Activated T-helper 2 cell treated with anti-CD3 and anti-CD28 coated beads, Interferon-gamma antibody, Interleukin-2, Interleukin-4, amounts not matched to agents 10 μg/mL and 5 μg/mL and 100 μg/mL, durations not matched to agents 14 hours and 24 hours and 36 hours (primary cell): ENCODE results near the gene SHC2. TPM values are rescaled to one million over a fixed set of nuclear protein-coding genes. Genes with fewer than 3 reads are reported as not detected.

Experiments
- DNase-seq: peaks from one replicate; pipeline ENCODE4 v3.0.0; 2021; ENCODE audit warnings: low spot score
- H3K27ac Mint-ChIP-seq: one replicate; pipeline ENCODE4 v1.8.0; 2021; ENCODE audit warnings: mixed read lengths
- H3K27me3 Mint-ChIP-seq: one replicate; pipeline ENCODE4 v1.8.0; 2021; ENCODE audit warnings: low read depth, mixed read lengths
- H3K36me3 Mint-ChIP-seq: one replicate; pipeline ENCODE4 v1.8.0; 2021; ENCODE audit warnings: low read depth, mixed read lengths
- H3K4me1 Mint-ChIP-seq: one replicate; pipeline ENCODE4 v1.8.0; 2021; ENCODE audit warnings: low read depth, mixed read lengths
- H3K4me3 Mint-ChIP-seq: one replicate; pipeline ENCODE4 v1.8.0; 2021; ENCODE audit warnings: low read depth, mild to moderate bottlenecking, moderate library complexity, mixed read lengths
- H3K9me3 Mint-ChIP-seq: one replicate; pipeline ENCODE4 v1.8.0; 2021; ENCODE audit warnings: mixed read lengths
- intact Hi-C: fragments of 100-400 bp; cut with micrococcal nuclease; formaldehyde crosslinking; loops from one replicate; pipeline ENCODE4 v1.15.1; 2023
- total RNA-seq: library from RNA; stranded (reverse); gene quantifications from 2 replicates; pipeline ENCODE4 v1.2.3, GENCODE V29; 2022

Gene SHC2, protein sequence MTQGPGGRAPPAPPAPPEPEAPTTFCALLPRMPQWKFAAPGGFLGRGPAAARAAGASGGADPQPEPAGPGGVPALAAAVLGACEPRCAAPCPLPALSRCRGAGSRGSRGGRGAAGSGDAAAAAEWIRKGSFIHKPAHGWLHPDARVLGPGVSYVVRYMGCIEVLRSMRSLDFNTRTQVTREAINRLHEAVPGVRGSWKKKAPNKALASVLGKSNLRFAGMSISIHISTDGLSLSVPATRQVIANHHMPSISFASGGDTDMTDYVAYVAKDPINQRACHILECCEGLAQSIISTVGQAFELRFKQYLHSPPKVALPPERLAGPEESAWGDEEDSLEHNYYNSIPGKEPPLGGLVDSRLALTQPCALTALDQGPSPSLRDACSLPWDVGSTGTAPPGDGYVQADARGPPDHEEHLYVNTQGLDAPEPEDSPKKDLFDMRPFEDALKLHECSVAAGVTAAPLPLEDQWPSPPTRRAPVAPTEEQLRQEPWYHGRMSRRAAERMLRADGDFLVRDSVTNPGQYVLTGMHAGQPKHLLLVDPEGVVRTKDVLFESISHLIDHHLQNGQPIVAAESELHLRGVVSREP
- total RNA-seq, result not detected in 2 replicates

DNA sequence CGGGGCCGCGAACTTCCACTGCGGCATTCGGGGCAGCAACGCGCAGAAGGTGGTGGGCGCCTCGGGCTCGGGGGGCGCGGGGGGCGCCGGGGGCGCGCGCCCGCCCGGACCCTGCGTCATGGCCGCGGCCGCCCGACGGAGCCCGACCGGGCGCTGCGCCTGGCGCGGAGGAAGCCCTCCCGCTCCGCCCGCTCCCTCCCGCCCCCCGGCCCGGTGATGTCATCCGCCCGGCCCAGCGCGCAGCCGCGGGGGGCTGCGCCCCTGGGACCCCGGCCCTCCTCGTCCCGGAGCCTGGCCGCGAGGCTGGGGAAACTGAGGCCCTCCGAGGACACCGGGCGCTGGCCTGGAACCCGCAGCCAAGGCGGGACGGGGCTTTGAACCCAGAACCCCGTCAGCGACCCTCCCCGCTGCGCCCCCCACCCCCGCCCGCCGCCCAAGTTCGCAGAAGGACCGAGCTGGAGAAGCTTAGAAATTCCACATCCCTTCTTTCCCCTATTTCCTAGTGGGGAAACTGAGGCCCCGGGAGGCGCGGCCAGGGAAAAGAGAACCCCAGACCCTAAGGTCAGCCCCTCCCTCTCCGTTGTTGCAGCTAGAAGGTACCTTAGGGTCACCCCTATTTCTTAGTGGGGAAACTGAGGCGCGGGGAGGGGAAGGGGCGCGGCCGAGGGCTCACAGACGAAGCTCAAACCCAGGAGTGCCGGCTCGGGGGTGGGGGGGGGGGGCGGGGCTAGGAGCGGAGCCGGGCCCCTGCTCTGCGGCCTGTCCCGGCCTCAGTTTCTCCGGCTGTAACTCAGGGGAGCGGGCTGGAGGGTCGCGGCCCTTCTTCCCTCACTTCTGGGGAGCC is at the start of gene SHC2:
Gene SHC2 (minus strand): TSS at position 157 of the 844 bp plus-strand sequence. CDS start 37 bp downstream, at position 120.
- no peaks in the 10 kb centered on the region for H3K36me3 Mint-ChIP-seq
- peaks cover 11% of the 10 kb centered on the region for H3K9me3 Mint-ChIP-seq
- no peak within 1 kb of the TSS for H3K27ac Mint-ChIP-seq
- peak within 1 kb of the TSS; percentile 21 for H3K4me3 Mint-ChIP-seq
- peaks cover 15% of the 10 kb centered on the region for H3K27me3 Mint-ChIP-seq
- H3K4me1 Mint-ChIP-seq, result no peaks in the 10 kb centered on the region
- intact Hi-C loops, result no loop called here
- no peak for DNase-seq

DNA sequence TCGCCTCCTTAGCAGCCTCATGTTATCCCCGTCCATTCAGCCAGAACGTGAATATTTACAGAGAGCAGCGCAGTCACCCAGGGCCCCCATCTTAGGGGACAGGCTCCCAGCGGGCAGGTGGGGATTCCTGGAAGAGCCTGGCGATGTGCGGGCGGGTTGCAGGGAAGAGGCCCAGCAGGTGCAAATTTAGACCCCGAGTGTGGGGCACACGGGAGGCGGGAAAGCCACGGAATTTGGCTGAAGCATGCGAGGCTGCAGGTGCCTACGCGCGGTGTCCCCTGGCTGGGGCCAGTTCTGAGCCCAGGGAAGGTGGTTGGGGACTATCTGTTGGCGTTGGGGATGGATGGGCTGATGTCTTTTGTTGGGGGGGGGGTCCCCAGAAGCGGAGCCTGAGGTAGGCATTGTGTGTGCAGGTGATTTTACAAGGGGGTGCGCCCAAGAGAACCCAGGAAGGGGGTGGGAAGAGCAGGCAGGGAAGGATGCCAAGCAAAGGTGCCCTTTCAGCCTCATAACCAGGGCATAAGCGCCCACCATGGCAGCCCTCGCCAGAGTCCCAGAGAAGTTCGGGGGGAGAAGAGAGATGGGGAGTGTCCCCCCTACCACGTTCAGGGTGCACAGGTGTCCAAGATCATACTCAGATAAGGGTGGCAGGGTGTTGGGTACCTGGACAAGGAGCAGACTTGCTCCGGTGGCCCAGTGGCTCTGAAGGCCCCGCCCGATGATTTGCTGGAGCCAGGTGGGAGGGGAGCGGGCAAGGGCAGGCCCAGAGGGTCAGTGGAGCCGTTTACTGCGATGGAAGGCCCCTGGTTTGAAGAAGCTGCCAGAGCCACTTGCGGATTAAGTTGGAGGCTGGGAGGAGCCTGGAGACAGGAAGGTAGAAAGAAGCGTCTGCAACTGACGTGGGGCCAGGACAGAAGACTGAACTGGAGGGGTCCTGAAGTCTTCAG is 47.6 kb upstream of the SHC2 start:
- Mint-ChIP-seq H3K4me1 (peaks cover 32% of the 10 kb centered on the region), H3K27ac (peak overlapping the region; percentile 71), H3K36me3 (peaks cover 11% of the 10 kb centered on the region), H3K27me3 (no peaks in the 10 kb centered on the region), H3K4me3 (peak overlapping the region; percentile 88), H3K9me3 (no peaks in the 10 kb centered on the region)
- no peak for DNase-seq
- intact Hi-C loops, result loop anchor here (10.0 kb wide), 1 partner anchor 244 kb away; no protein-coding TSS in a partner anchor

DNA sequence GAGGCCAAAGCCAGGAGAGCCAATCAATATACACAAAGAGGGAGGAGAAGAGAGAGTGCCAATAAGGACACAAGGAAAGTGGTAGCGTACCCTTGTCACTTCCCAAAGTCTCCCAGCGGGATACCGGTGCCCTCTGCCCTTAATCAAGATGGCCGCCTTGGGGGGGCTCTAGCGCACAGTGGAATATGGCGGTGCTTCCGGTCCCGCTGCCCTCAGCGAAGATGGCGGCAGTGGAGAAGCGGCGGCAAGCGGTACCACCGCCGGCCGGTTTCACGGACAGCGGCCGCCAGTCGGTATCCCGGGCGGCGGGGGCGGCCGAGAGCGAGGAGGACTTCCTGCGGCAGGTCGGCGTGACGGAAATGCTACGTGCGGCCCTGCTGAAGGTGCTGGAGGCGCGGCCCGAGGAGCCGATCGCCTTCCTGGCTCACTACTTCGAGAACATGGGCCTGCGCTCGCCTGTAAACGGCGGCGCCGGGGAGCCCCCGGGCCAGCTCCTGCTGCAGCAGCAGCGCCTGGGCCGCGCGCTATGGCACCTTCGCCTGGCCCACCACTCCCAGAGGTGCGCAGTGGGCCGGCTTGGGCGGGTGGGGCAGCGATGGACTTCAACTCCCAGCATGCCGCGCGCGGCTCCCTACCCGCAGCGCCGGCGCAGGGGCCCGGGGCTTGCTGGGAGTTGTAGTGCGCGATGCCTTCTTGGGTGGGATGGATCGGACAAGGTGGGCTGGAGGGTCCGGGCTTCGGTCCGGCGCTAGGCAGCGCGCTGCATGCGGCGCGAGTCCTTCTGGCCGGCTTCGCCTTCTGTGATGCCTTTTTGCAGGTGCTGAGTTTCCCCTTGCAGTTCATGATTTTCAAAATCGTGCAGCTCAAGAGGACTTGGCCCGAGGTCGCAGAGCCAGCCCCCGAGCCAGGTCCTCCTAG is 46.7 kb upstream of the SHC2 start, which contains the start of gene TPGS1:
Gene TPGS1 (plus strand): TSS at position 212 of the 918 bp plus-strand sequence. CDS start 10 bp downstream, at position 222.
- Mint-ChIP-seq H3K4me1 (peaks cover 34% of the 10 kb centered on the region), H3K27me3 (no peaks in the 10 kb centered on the region), H3K36me3 (peaks cover 11% of the 10 kb centered on the region), H3K27ac (peak within 1 kb of the TSS; percentile 99), H3K9me3 (no peaks in the 10 kb centered on the region), H3K4me3 (peak within 1 kb of the TSS; percentile 88)
- peak; percentile 73 for DNase-seq
- intact Hi-C loops, result loop anchor here (1.0 to 10.0 kb wide), 5 partner anchors 19 to 243 kb away; partner anchors contain the start of genes BSG, CDC34 and MIER2

DNA sequence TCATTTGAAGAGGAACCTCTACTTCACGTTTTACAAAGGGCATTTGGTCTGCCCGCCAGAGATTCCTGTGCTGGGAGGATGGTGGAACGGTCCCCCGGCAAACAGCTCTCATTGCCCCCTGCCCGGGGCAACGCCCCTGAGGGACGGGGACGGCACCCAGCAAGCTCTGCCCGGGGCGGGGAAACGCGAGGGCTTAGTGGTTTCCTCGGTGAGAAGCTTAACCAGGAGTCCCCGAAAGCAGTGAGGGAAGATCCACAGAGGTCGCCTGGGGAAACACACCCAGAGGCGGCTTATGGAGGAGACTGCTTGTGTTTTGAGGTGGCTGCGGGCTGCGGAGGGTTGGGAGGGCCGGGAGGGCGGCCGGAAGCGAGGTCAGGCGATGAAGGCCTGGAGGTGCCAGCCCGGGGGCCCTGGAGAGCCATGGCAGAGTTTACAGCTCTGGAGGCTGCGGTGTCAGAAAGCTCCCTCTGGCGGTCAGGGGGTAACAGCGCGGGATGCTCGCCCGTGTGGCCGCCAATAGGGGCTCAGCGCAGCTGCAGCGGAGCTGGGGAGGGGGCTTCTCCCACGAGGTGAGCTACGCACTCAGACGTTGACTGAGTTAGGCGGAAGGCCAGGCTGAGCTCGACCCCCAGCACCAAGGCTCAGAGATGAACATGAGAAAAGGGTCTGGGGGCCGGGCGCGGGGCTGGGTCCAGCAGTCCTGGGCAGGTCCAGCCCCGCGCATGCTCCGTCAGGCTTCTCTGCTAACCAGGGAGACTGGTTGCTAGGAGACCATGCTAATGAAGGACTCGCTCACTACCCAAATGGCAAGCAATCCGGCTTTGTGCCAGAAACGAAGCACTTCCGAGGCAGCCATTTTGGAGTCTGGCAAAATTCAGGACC is 45.8 kb upstream of the SHC2 start:
- Mint-ChIP-seq H3K4me1 (peaks cover 34% of the 10 kb centered on the region), H3K27me3 (no peaks in the 10 kb centered on the region), H3K27ac (peak overlapping the region; percentile 99), H3K4me3 (peak overlapping the region; percentile 88), H3K9me3 (no peaks in the 10 kb centered on the region), H3K36me3 (peaks cover 11% of the 10 kb centered on the region)
- intact Hi-C loops, result loop anchor here (1.0 to 10.0 kb wide), 5 partner anchors 18 to 242 kb away; partner anchors contain the start of genes BSG, CDC34 and MIER2
- peak; percentile 93 for DNase-seq

DNA sequence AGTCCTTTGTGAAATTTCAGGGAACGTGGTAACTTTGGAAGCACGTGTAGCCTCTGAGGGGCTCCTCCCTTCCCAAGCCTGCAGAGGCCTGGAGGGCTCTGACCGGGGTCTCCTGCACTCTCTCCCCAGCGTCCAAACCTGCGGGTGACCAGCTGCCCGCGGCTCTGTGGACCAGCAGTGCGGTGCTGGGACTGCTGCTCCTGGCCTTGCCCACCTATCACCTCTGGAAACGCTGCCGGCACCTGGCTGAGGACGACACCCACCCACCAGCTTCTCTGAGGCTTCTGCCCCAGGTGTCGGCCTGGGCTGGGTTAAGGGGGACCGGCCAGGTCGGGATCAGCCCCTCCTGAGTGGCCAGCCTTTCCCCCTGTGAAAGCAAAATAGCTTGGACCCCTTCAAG is 43.8 kb upstream of the SHC2 start:
- peaks cover under 1% of the 10 kb centered on the region for H3K27me3 Mint-ChIP-seq
- no peak overlapping the region for H3K27ac Mint-ChIP-seq
- no peak for DNase-seq
- H3K4me3 Mint-ChIP-seq, result no peak overlapping the region
- H3K36me3 Mint-ChIP-seq, result peaks cover 7% of the 10 kb centered on the region
- no peaks in the 10 kb centered on the region for H3K9me3 Mint-ChIP-seq
- H3K4me1 Mint-ChIP-seq, result peaks cover 21% of the 10 kb centered on the region
- intact Hi-C loops, result loop anchor here (10.0 kb wide), 1 partner anchor 240 kb away; no protein-coding TSS in a partner anchor

DNA sequence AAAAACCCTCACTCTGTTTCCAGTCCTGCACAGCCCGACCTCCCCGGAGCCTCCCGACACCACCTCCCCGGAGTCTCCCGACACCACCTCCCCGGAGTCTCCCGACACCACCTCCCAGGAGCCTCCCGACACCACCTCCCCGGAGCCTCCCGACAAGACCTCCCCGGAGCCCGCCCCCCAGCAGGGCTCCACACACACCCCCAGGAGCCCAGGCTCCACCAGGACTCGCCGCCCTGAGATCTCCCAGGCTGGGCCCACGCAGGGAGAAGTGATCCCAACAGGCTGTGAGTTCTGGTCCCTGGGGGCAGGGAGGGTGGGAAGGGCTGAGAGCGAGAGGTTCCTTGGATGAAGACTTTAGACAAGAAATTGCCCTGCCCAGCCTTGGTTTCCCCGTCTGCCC is 40.8 kb upstream of the SHC2 start:
- no peaks in the 10 kb centered on the region for H3K9me3 Mint-ChIP-seq
- H3K27me3 Mint-ChIP-seq, result peaks cover 13% of the 10 kb centered on the region
- H3K36me3 Mint-ChIP-seq, result no peaks in the 10 kb centered on the region
- no peak overlapping the region for H3K27ac Mint-ChIP-seq
- peaks cover 8% of the 10 kb centered on the region for H3K4me1 Mint-ChIP-seq
- no peak for DNase-seq
- H3K4me3 Mint-ChIP-seq, result no peak overlapping the region
- intact Hi-C loops, result loop anchor here (10.0 kb wide), 1 partner anchor 237 kb away; no protein-coding TSS in a partner anchor

DNA sequence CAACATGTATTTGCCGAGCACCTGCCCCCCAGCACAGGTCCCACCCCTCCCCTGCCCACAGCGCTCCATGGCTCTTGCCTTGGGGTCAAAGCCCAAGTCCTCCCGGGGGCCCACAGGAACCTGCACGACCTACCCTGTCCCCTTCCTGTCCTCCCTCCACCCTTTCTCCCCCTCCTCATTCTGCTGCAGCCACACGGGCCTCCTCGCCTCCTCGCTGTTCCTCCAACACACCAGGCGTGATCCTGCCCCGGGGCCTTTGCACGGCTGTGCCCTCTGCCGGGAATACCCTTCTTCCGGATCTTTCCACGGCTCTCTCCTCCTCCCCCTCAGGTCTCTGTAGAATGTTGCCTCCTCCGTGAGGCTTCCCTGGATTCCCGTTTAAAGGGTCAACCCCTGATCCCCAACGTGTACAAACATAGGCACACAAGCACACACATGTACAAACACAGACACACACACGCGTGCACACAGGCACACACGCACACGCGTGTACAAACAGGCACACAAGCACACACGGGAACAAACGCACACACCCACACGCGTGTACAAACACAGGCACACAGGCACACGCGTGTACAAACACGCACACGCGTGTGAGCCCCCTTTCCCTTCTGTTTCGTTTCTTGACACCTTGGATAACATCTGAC is 38.3 kb upstream of the SHC2 start:
- Mint-ChIP-seq H3K4me3 (no peak overlapping the region), H3K9me3 (no peaks in the 10 kb centered on the region), H3K27me3 (peaks cover 15% of the 10 kb centered on the region), H3K27ac (no peak overlapping the region), H3K36me3 (no peaks in the 10 kb centered on the region), H3K4me1 (peaks cover 3% of the 10 kb centered on the region)
- no peak for DNase-seq
- intact Hi-C loops, result no loop called here

DNA sequence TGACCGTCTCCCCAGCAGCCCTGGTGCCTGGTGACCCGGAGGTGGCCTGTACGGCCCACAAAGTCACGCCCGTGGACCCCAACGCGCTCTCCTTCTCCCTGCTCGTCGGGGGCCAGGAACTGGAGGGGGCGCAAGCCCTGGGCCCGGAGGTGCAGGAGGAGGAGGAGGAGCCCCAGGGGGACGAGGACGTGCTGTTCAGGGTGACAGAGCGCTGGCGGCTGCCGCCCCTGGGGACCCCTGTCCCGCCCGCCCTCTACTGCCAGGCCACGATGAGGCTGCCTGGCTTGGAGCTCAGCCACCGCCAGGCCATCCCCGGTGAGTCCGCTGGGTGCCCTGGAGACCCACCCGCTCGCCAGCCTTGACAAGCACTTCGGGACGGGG is 37.7 kb upstream of the SHC2 start:
- intact Hi-C loops, result no loop called here
- Mint-ChIP-seq H3K4me1 (peaks cover 7% of the 10 kb centered on the region), H3K4me3 (no peak overlapping the region), H3K27ac (no peak overlapping the region), H3K27me3 (peaks cover 15% of the 10 kb centered on the region), H3K36me3 (no peaks in the 10 kb centered on the region), H3K9me3 (peaks cover 4% of the 10 kb centered on the region)
- no peak for DNase-seq

DNA sequence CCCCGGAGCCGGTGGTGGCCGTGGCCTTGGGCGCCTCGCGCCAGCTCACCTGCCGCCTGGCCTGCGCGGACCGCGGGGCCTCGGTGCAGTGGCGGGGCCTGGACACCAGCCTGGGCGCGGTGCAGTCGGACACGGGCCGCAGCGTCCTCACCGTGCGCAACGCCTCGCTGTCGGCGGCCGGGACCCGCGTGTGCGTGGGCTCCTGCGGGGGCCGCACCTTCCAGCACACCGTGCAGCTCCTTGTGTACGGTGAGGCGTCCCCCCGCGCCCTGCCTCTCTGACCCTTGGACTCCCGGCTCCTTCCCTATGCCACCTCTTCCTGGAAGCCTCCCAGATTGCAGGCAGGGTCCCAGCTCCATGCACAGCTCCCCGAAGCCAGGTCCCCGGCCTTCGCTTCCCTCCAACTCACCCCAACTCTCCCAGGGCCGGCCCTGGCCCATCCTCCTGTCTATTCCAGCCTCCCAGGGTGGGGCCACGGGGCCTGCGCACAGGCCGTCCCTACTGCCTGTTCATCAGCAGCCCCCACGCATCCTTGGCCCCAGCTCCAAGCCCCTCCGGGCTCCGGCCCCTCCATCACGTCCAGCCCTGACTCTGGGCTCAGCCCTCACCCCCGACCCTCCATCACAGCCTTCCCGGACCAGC is 37.2 kb upstream of the SHC2 start:
- Mint-ChIP-seq H3K36me3 (no peaks in the 10 kb centered on the region), H3K9me3 (peaks cover 7% of the 10 kb centered on the region), H3K4me3 (no peak overlapping the region), H3K27me3 (peaks cover 15% of the 10 kb centered on the region), H3K4me1 (peaks cover 7% of the 10 kb centered on the region), H3K27ac (no peak overlapping the region)
- no peak for DNase-seq
- intact Hi-C loops, result no loop called here

DNA sequence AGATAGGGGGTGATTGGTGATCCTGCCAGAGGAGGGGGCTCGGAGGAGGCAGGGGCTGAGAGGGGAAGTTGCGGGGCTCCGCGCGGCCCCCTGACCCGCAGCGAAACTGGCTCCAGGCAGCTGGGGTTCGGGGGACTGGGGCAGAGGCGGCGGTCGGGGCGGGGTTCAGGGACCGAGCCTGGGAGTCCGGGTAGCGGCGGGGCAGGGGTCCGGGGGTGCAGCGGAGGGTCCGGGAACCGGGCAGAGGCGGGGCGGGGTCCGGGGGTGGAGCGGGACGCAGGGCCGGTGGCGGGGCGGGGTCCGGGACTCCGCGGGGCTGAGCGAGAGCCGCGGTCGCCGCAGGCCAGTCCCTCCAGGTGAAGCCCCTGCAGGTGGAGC is 36.6 kb upstream of the SHC2 start:
- intact Hi-C loops, result no loop called here
- Mint-ChIP-seq H3K9me3 (peaks cover 10% of the 10 kb centered on the region), H3K36me3 (no peaks in the 10 kb centered on the region), H3K27ac (no peak overlapping the region), H3K27me3 (peaks cover 15% of the 10 kb centered on the region), H3K4me1 (peaks cover 4% of the 10 kb centered on the region), H3K4me3 (no peak overlapping the region)
- no peak for DNase-seq
